Measurements from ENCODE around the gene PTOV1.
A peak's percentile ranks its signal among the peaks of the same experiment; 100 is the strongest.

The PTOV1 gene

GRCh38 chr19:49877020-49877878, 26.3 kb downstream of the PTOV1 start, which contains the start of the genes AKT1S1 and TBC1D17:
Gene AKT1S1, minus strand, starts transcription at chr19:49877355. Its CDS starts 4,060 bp downstream, at chr19:49873295.
Gene TBC1D17, plus strand, starts transcription at chr19:49877702. Its CDS starts 22 bp downstream, at chr19:49877724.
- FAIRE-seq: peak; percentile 98

- FAIRE-seq: peak; percentile 44
Observed at GRCh38 chr19:49877879-49878743, 27.2 kb downstream of the PTOV1 start.

GRCh38 chr19:49878744-49879070, 27.7 kb downstream of the PTOV1 start:
- no peak for FAIRE-seq

- FAIRE-seq: no peak
Observed at GRCh38 chr19:49879243-49879963, 28.4 kb downstream of the PTOV1 start.

GRCh38 chr19:49880162-49880869, 29.4 kb downstream of the PTOV1 start:
- FAIRE-seq: no peak

- FAIRE-seq: no peak
Observed at GRCh38 chr19:49881186-49881585, 30.2 kb downstream of the PTOV1 start.

- FAIRE-seq: no peak
Observed at GRCh38 chr19:49881672-49882394, 30.9 kb downstream of the PTOV1 start.

GRCh38 chr19:49882643-49883042, 31.7 kb downstream of the PTOV1 start:
- FAIRE-seq: no peak

- no peak for FAIRE-seq
Observed at GRCh38 chr19:49883094-49883493, 32.1 kb downstream of the PTOV1 start.

GRCh38 chr19:49884109-49884508, 33.1 kb downstream of the PTOV1 start:
- no peak for FAIRE-seq

GRCh38 chr19:49884760-49885159, 33.8 kb downstream of the PTOV1 start:
- FAIRE-seq: no peak

GRCh38 chr19:49887037-49887664, 36.2 kb downstream of the PTOV1 start:
- no peak for FAIRE-seq

GRCh38 chr19:49887665-49888509, 36.9 kb downstream of the PTOV1 start:
- no peak for FAIRE-seq

GRCh38 chr19:49888510-49888824, 37.5 kb downstream of the PTOV1 start:
- FAIRE-seq: no peak

- FAIRE-seq: no peak
Observed at GRCh38 chr19:49889038-49889686, 38.2 kb downstream of the PTOV1 start.

GRCh38 chr19:49889687-49890348, 38.9 kb downstream of the PTOV1 start:
- no peak for FAIRE-seq

- no peak for FAIRE-seq
Observed at GRCh38 chr19:49890349-49891311, 39.7 kb downstream of the PTOV1 start.

GRCh38 chr19:49891393-49891792, 40.4 kb downstream of the PTOV1 start:
- no peak for FAIRE-seq

All from A204.1 (cell line).